ENCODE results near the gene CABLES1.

CABLES1 gene

GRCh38 chr18:23196119-23197007 lies 61.1 kb downstream of the CABLES1 start:
- no peak for DNase-seq

GRCh38 chr18:23198217-23198845 lies 63.0 kb downstream of the CABLES1 start:
- no peak for DNase-seq

GRCh38 chr18:23200756-23201155 lies 65.5 kb downstream of the CABLES1 start:
- no peak for DNase-seq

- no peak for DNase-seq
Measured at GRCh38 chr18:23201741-23202140, 66.5 kb downstream of the CABLES1 start.

- no peak for DNase-seq
Measured at GRCh38 chr18:23203891-23204432, 68.7 kb downstream of the CABLES1 start.

- DNase-seq, result no peak
Measured at GRCh38 chr18:23204589-23205235, 69.4 kb downstream of the CABLES1 start.

GRCh38 chr18:23205980-23206379 lies 70.7 kb downstream of the CABLES1 start:
- no peak for DNase-seq

- DNase-seq, result no peak
Measured at GRCh38 chr18:23207191-23207955, 72.1 kb downstream of the CABLES1 start.

- DNase-seq, result no peak
Measured at GRCh38 chr18:23207994-23208393, 72.7 kb downstream of the CABLES1 start.

GRCh38 chr18:23208600-23208999 lies 73.3 kb downstream of the CABLES1 start:
- DNase-seq, result no peak

GRCh38 chr18:23209031-23209430 lies 73.7 kb downstream of the CABLES1 start:
- no peak for DNase-seq

- no peak for DNase-seq
Measured at GRCh38 chr18:23209796-23210195, 74.5 kb downstream of the CABLES1 start.

- DNase-seq, result no peak
Measured at GRCh38 chr18:23210526-23210925, 75.2 kb downstream of the CABLES1 start.

- DNase-seq, result no peak
Measured at GRCh38 chr18:23211146-23211545, 75.9 kb downstream of the CABLES1 start.

- no peak for DNase-seq
Measured at GRCh38 chr18:23212161-23212560, 76.9 kb downstream of the CABLES1 start.

GRCh38 chr18:23213200-23213599 lies 77.9 kb downstream of the CABLES1 start:
- no peak for DNase-seq

GRCh38 chr18:23217781-23218180 lies 82.5 kb downstream of the CABLES1 start:
- DNase-seq, result no peak

- DNase-seq, result no peak
Measured at GRCh38 chr18:23220355-23220754, 85.1 kb downstream of the CABLES1 start.

- no peak for DNase-seq
Measured at GRCh38 chr18:23223641-23224040, 88.4 kb downstream of the CABLES1 start.

GRCh38 chr18:23225503-23225902 lies 90.2 kb downstream of the CABLES1 start:
- no peak for DNase-seq

- DNase-seq, result no peak
Measured at GRCh38 chr18:23226391-23226790, 91.1 kb downstream of the CABLES1 start.

- no peak for DNase-seq
Measured at GRCh38 chr18:23226930-23227725, 91.8 kb downstream of the CABLES1 start.

All from stimulated activated naive CD4-positive, alpha-beta T cell (primary cell).